ENCODE results near the gene ATG4A. TPM values are rescaled to one million over a fixed set of nuclear protein-coding genes. Genes with fewer than 3 reads are reported as not detected.
A peak's percentile ranks its signal among the peaks of the same experiment; 100 is the strongest.

ATG4A gene
- total and polyA plus RNA-seq, 9 of the 15 experiments (the other 6 are each of a cell fraction or from before 2014, with no cell fraction given): 7.3 to 24.5 (median 16.6) TPM

- no peak for TF ChIP-seq ZNF408 (CRISPR knock-in tag; IDR thresholded peaks at IDR 0.05; ENCODE audit: low read depth)
- TF ChIP-seq CC2D1A (IDR thresholded peaks at IDR 0.05): no peak
- peak; percentile 80 for TF ChIP-seq GMEB1 (CRISPR knock-in tag; IDR thresholded peaks at IDR 0.05)
- peak; percentile 45 for TF ChIP-seq NFYB (IDR thresholded peaks at IDR 0.05; ENCODE audit: extremely low read depth, insufficient read length)
- 0 out of 4 replicates have a peak, but pooled peaks of 1 of the 2 experiments have one; percentile 25 for TF ChIP-seq KDM4B (IDR thresholded peaks at IDR 0.05; ENCODE audit: borderline replicate concordance in 2 of 2, low read depth in 1 of 2)
- TF ChIP-seq OTX1 (CRISPR knock-in tag; IDR thresholded peaks at IDR 0.05): no peak
- TF ChIP-seq PTBP1 (IDR thresholded peaks at IDR 0.05; ENCODE audit: low read depth, low read length): no peak
- no peak for TF ChIP-seq ZBTB17 (CRISPR knock-in tag; IDR thresholded peaks at IDR 0.05)
- TF ChIP-seq PTRF (tag; IDR thresholded peaks at IDR 0.05): no peak
- TF ChIP-seq HNRNPLL (IDR thresholded peaks at IDR 0.05; ENCODE audit: low read depth, low read length, poor library complexity, severe bottlenecking): peak; percentile 79
- no peak for TF ChIP-seq JUNB (CRISPR knock-in tag; conservative IDR thresholded peaks at IDR 0.05)
- peak; percentile 49 for TF ChIP-seq ATF1 (CRISPR knock-in tag; IDR thresholded peaks at IDR 0.05)
- peak; percentile 89 for TF ChIP-seq ATF1 (tag; IDR thresholded peaks at IDR 0.05)
- no peak for TF ChIP-seq ZNF668 (CRISPR knock-in tag; IDR thresholded peaks at IDR 0.05)
- TF ChIP-seq ZNF398 (CRISPR knock-in tag; IDR thresholded peaks at IDR 0.05): no peak
- TF ChIP-seq NR4A1 (CRISPR knock-in tag; IDR thresholded peaks at IDR 0.05): no peak
- no peak for TF ChIP-seq NR4A1 (tag; IDR thresholded peaks at IDR 0.05)
- peak in 1 of 2 experiments; percentile 59; a peak in 1 of 4 replicates for TF ChIP-seq SRF (CRISPR knock-in tag; IDR thresholded peaks at IDR 0.05)
- peak; percentile 92 for TF ChIP-seq CREM (IDR thresholded peaks at IDR 0.05; ENCODE audit: low read depth)
- TF ChIP-seq PHF8 (IDR thresholded peaks at IDR 0.05; ENCODE audit: borderline replicate concordance, low read length): peak; percentile 88
- no peak for TF ChIP-seq ZFP36 (IDR thresholded peaks at IDR 0.05; ENCODE audit: low read depth, low read length, partially characterized antibody)
- TF ChIP-seq ZNF311 (CRISPR knock-in tag; IDR thresholded peaks at IDR 0.05): no peak
- TF ChIP-seq CBX2 (IDR thresholded peaks at IDR 0.05; ENCODE audit: insufficient read depth, low read length, poor library complexity, severe bottlenecking): no peak
- TF ChIP-seq TFAP4 (CRISPR knock-in tag; IDR thresholded peaks at IDR 0.05; ENCODE audit: borderline replicate concordance): peak; percentile 95
- TF ChIP-seq HMG20A (CRISPR knock-in tag; conservative IDR thresholded peaks at IDR 0.05): no peak
Observed at GRCh38 chrX:108091264-108091877, at the start of gene ATG4A, which contains the start of gene PSMD10 (continued).

Measured in K562 (cell line).